Measurements from ENCODE around the gene POP7.
A peak's percentile ranks its signal among the peaks of the same experiment; 100 is the strongest.
"Not testable (repeated sequence)": the region's sequence is repeated elsewhere in the genome, so short reads cannot be mapped to it uniquely, and the experiment has no call there.

The POP7 gene

DNA sequence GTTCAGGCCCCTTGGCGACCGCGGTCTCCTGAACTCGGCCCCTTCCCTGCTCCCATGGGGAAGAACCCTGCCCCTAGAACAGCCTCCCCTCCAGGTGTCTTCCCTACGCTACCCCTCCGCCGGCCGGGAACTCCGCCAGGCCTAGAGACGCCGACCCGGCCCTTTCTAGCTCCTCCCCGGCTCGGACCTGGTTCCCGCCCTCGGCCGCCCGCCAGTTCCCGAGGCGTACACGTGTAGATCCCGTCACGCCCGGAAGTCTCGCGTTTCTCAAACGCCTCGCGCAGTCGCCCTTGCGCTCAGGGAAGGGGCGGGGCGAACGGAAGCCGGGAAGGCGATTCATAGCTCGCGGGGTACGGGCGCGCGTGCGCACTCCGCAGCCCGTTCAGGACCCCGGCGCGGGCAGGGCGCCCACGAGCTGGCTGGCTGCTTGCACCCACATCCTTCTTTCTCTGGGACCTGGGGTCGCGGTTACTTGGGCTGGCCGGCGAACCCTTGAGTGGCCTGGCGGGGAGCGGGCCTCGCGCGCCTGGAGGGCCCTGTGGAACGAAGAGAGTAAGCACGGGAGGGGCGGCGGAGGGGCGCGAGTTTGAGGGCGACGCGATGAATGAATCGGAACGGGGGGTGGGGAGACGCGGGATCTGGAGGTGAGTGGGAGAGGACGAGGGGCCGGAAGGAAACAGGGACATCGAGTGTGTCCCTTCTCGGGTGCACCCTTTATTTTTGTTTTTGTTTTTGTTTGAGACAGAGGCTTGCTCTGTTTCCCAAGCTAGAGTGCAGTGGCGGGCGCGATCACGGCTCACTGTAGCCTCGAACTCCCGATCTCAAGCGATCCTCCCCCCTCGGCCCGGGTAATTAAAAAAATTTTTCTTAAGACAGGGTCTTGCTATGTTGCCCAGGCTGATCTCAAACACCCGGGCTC, at the start of gene POP7:
TSS of gene POP7 (plus strand) at position 369 of the 919 bp plus-strand sequence. CDS start 710 bp downstream, outside the sequence.
- peaks cover 14% of the 10 kb centered on the region for H3K36me3 ChIP-seq (ENCODE audit: control insufficient read depth, insufficient read depth, low read length)
- H3K27me3 ChIP-seq (ENCODE audit: control insufficient read depth, insufficient read depth, low read length): no peaks in the 10 kb centered on the region
- H3K4me3 ChIP-seq (ENCODE audit: low read depth, low read length): peak within 1 kb of the TSS; percentile 97
- H3K4me1 ChIP-seq (ENCODE audit: control insufficient read depth, insufficient read depth, low read length): peaks cover 2% of the 10 kb centered on the region
- peak within 1 kb of the TSS; percentile 98 for H3K9ac ChIP-seq (ENCODE audit: low read depth, low read length)
- H3K9me3 ChIP-seq (ENCODE audit: control insufficient read depth, insufficient read depth, low read length): no peaks in the 10 kb centered on the region

DNA sequence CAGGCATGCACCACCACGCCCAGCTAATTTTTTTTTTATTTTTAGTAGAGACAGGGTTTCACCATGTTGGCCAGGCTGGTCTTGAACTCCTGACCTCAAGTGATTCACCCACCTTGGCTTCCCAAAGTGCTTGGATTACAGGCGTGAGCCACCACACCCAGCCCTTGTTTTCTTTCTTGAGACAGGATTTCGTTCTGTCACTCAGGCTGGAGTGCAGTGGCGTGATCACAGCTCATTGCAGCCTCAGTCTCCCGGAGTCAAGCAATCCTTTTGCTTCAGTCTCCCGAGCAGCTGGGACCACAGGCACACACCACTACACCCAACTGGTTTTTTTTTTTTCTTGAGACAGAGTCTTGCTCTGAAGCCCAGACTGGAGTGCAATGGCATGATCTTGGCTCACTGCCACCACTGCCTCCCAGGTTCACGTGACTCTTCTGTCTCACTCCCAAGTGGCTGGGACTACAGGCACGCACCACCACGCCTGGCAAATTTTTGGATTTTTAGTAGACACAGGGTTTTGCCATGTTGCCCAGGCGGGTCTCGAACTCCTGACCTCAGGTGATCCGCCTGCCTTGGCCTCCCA, 43.6 kb upstream of the POP7 start:
- H3K27me3 ChIP-seq (ENCODE audit: control insufficient read depth, insufficient read depth, low read length): peaks cover 12% of the 10 kb centered on the region
- not testable (repeated sequence) for H3K9me3 ChIP-seq (ENCODE audit: control insufficient read depth, insufficient read depth, low read length); H3K9ac ChIP-seq (ENCODE audit: low read depth, low read length); H3K36me3 ChIP-seq (ENCODE audit: control insufficient read depth, insufficient read depth, low read length); H3K4me1 ChIP-seq (ENCODE audit: control insufficient read depth, insufficient read depth, low read length); H3K4me3 ChIP-seq (ENCODE audit: low read depth, low read length)

DNA sequence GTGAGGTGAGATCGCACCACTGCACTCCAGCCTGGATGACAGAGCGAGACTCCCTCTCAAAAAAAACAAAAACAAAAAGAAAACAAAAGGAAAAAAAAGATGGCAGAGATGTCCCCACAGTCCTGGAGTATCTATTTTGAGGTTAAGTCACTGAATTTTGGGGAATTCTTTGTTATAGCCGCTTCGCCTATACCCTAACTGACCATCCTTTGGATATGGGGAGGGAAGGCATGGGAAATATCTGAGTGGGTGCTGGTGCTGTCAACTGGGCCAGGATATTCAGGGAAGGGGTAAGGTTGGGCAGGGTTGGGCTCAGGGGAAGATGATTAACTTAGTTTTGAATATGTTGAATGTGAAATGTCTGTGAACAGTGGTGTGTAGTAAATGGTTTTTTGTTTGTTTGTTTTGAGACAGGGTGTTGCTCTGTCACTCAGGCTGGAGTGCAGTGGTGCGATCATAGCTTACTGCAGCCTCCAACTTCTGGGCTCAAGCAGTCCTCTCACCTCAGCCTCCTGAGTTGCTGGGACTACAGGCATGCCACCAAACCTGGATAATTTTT, 40.7 kb upstream of the POP7 start:
- Histone ChIP-seq H3K36me3 (ENCODE audit: control insufficient read depth, insufficient read depth, low read length) (no peaks in the 10 kb centered on the region), H3K9me3 (ENCODE audit: control insufficient read depth, insufficient read depth, low read length) (no peaks in the 10 kb centered on the region), H3K4me1 (ENCODE audit: control insufficient read depth, insufficient read depth, low read length) (no peaks in the 10 kb centered on the region), H3K27me3 (ENCODE audit: control insufficient read depth, insufficient read depth, low read length) (peaks cover 2% of the 10 kb centered on the region), H3K9ac (ENCODE audit: low read depth, low read length) (no peak overlapping the region), H3K4me3 (ENCODE audit: low read depth, low read length) (no peak overlapping the region)

DNA sequence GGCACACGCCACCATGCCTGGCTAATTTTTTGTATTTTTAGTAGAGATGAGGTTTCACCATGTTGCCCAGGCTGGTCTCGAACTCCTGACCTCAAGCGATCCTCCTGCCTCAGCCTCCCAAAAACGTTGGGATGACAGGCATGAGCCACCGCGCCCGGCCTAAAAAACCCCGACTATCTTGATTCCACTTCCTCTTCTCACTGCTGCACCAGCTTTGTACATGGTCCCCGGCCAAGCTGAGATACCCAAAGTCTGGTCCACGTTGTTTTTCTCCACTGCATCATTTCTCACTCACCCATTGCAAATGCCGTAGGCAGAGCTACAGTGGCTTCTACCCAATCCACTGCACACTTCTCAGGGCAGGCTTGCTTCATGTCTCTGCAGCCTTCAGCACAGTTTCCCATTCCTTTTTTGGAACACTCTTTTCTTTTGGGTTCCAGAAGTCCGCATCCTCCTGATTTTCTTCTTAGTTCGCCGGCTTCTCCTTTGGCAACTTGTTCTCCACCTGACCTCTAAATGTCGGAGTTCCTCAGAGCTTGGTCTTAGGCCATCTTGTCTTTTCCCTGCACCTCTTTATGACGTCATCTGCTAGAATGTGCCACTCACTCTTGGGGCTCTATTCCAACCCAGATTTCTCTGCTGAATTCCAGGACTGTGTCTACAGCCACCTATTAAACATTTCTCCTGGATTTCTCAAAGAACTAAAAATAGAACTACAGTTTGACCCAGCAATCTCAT, 38.4 kb upstream of the POP7 start:
- Histone ChIP-seq H3K27me3 (ENCODE audit: control insufficient read depth, insufficient read depth, low read length) (peaks cover 11% of the 10 kb centered on the region), H3K4me3 (ENCODE audit: low read depth, low read length) (no peak overlapping the region), H3K9ac (ENCODE audit: low read depth, low read length) (no peak overlapping the region), H3K36me3 (ENCODE audit: control insufficient read depth, insufficient read depth, low read length) (no peaks in the 10 kb centered on the region), H3K9me3 (ENCODE audit: control insufficient read depth, insufficient read depth, low read length) (no peaks in the 10 kb centered on the region), H3K4me1 (ENCODE audit: control insufficient read depth, insufficient read depth, low read length) (no peaks in the 10 kb centered on the region)

DNA sequence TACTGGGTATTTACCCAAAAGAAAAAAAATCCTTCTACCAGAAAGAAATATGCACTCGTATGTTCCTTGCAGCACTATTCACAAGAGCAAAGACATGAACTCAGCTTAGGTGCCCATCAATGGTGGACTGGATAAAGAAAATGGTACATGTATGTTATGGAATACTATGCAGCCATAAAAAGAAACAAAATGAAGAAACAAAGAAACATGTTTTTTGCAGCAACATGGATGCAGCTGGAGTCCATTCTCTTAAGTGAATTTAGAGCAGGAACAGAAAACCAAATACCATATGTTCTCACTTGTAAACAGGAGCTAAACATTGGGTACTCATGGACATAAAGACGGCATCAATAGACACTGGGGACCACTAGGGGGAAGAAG, 37.9 kb upstream of the POP7 start:
- peaks cover 11% of the 10 kb centered on the region for H3K27me3 ChIP-seq (ENCODE audit: control insufficient read depth, insufficient read depth, low read length)
- no peaks in the 10 kb centered on the region for H3K4me1 ChIP-seq (ENCODE audit: control insufficient read depth, insufficient read depth, low read length)
- H3K9me3 ChIP-seq (ENCODE audit: control insufficient read depth, insufficient read depth, low read length): no peaks in the 10 kb centered on the region
- H3K9ac ChIP-seq (ENCODE audit: low read depth, low read length): no peak overlapping the region
- H3K36me3 ChIP-seq (ENCODE audit: control insufficient read depth, insufficient read depth, low read length): no peaks in the 10 kb centered on the region
- no peak overlapping the region for H3K4me3 ChIP-seq (ENCODE audit: low read depth, low read length)

DNA sequence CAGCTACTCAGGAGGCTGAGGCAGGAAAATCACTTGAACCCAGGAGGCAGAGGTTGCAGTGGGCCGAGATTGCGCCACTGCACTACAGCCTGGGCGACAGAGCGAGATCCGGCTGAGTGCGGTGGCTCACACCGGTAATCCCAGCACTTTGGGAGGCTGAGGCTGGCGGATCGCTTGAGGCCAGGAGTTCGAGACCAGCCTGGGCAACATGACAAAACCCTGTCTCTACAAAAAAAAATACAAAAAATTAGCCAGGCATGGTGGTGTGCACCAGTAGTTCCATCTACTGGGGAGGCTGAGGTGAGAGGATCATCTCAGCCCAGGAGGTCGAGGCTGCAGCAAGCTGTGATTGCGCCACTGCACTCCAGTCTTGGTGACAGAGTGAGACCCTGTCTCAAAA, 36.8 kb upstream of the POP7 start:
- H3K4me3 ChIP-seq (ENCODE audit: low read depth, low read length); H3K9ac ChIP-seq (ENCODE audit: low read depth, low read length); H3K9me3 ChIP-seq (ENCODE audit: control insufficient read depth, insufficient read depth, low read length); H3K36me3 ChIP-seq (ENCODE audit: control insufficient read depth, insufficient read depth, low read length); H3K4me1 ChIP-seq (ENCODE audit: control insufficient read depth, insufficient read depth, low read length): not testable (repeated sequence)
- peaks cover 11% of the 10 kb centered on the region for H3K27me3 ChIP-seq (ENCODE audit: control insufficient read depth, insufficient read depth, low read length)

DNA sequence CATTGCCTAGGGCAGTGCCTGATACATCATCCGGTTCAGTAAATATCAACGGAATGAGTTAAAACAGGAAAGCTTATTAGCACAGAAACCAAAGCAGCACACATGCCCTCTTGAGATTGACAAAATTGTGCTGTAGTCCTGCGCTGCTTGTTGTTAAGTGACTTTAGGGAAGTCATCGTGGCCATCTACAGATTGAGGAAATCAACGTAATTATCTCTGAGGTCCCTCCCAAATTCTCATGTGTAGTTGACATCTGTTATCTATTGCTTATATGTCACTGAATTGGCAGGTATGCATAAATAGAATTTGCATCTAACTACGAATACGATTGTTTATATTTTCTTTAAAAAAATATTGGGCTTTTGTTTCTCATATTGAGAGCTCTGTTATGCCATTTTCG, 35.8 kb upstream of the POP7 start:
- Histone ChIP-seq H3K9me3 (ENCODE audit: control insufficient read depth, insufficient read depth, low read length) (no peaks in the 10 kb centered on the region), H3K36me3 (ENCODE audit: control insufficient read depth, insufficient read depth, low read length) (no peaks in the 10 kb centered on the region), H3K27me3 (ENCODE audit: control insufficient read depth, insufficient read depth, low read length) (peaks cover 11% of the 10 kb centered on the region), H3K4me3 (ENCODE audit: low read depth, low read length) (no peak overlapping the region), H3K4me1 (ENCODE audit: control insufficient read depth, insufficient read depth, low read length) (no peaks in the 10 kb centered on the region), H3K9ac (ENCODE audit: low read depth, low read length) (no peak overlapping the region)

DNA sequence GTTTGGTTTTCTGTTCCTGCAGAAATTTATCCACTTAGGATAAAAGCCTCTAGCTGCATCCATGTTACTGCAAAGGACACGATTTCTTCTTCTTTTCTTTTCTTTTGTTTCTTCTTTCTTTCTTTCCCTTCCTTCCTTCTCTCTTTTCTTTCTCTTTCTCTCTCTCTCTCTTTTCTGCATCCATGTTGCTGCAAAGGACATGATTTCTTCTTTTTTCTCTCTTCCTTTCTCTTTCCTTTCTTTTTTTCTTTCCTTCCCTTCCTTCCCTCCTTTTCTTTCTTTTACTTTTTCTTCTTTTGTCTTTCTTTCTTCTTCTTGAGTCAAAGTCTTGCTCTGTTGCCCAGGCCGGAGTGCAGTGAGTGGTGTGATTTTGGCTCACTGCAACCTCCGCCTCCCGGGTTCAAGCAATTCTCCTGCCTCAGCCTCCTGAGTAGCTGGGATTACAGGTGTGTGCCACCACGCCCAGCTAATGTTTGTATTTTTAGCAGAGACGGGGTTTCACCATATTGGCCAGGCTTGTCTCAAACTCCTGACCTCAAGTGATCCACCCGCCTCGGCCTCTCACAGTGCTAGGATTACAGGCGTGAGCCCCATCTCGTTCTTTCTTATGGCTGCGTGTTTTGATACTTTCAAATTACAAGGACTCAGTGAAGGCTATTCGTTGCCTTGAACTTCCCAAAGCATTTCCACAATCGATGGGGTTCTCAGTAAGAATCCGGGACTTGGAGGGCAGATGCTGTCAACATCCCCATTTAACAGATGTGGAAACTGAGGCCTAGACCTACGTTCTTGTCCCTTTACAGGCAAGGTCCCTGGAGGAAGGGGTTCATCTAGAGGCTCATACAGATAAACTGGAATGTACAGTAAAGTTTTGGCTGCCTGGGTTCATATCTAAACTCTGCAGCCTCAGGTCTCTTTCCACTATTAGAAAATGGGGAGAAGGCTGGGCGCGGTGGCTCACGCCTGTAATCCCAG, 34.3 kb upstream of the POP7 start:
- H3K4me1 ChIP-seq (ENCODE audit: control insufficient read depth, insufficient read depth, low read length): no peaks in the 10 kb centered on the region
- peaks cover 2% of the 10 kb centered on the region for H3K36me3 ChIP-seq (ENCODE audit: control insufficient read depth, insufficient read depth, low read length)
- H3K9me3 ChIP-seq (ENCODE audit: control insufficient read depth, insufficient read depth, low read length): no peaks in the 10 kb centered on the region
- no peak overlapping the region for H3K9ac ChIP-seq (ENCODE audit: low read depth, low read length)
- no peak overlapping the region for H3K4me3 ChIP-seq (ENCODE audit: low read depth, low read length)
- H3K27me3 ChIP-seq (ENCODE audit: control insufficient read depth, insufficient read depth, low read length): peaks cover 11% of the 10 kb centered on the region

DNA sequence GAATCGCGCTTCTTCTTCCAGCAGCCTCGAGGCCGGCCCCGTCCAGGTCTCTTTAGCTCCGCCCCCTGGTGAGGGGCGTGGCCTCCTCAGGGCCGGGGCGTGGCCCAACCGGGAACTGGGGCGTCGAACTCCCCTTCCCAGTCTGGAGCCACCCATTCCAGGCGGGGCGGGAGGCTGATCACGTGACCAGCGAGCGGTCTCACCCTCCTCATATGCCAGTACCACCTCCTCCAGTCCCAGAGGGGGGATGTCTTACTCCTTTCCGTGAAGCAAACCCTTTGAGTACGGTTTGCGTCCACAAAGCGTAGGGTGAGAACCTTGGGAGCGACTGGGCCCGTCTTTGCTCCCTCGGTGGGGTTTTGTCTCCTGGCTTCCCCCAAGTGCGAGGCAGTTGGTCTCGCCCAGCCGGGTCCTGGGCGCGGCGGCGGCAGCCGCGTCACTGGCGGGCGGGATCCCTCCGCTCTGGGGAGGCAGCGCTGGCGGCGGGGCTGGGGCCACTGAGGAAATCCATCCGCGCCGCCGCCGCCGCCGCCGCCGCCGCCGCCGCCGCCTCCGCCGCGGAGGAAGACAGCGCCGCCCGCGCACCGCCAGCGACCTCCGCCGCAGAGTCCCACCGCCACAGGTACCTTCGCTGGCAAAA, 32.5 kb upstream of the POP7 start, which contains the start of gene GNB2:
TSS of gene GNB2 (plus strand) at position 439 of the 640 bp plus-strand sequence. CDS start 2,526 bp downstream, outside the sequence.
- Histone ChIP-seq H3K4me3 (ENCODE audit: low read depth, low read length) (peak within 1 kb of the TSS; percentile 83), H3K27me3 (ENCODE audit: control insufficient read depth, insufficient read depth, low read length) (peaks cover 9% of the 10 kb centered on the region), H3K36me3 (ENCODE audit: control insufficient read depth, insufficient read depth, low read length) (peaks cover 19% of the 10 kb centered on the region), H3K4me1 (ENCODE audit: control insufficient read depth, insufficient read depth, low read length) (no peaks in the 10 kb centered on the region), H3K9ac (ENCODE audit: low read depth, low read length) (peak within 1 kb of the TSS; percentile 92), H3K9me3 (ENCODE audit: control insufficient read depth, insufficient read depth, low read length) (no peaks in the 10 kb centered on the region)

DNA sequence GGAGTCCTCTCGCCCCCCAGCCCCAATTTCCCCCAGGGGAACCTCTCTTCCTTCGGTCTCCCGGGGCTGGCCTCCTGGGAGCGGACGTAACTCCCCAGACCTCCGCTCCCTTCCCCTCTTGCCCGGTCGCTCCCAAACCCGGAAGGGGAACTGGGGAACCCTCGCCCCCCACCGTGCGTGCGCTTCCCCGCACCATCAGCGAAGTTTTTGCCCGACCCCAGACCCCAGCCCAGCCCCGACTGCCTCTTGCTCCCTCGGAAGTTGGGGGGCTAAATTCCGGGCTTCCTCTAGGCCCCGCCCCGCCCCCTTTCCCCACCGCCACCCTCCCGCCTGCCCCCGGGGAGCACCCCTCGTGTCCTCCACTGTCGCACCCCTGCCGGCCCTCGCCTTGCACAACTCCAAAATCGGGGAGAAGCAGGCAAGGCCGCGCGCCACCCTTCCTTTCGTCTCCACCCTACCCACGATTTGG, 31.9 kb upstream of the POP7 start:
- peaks cover 9% of the 10 kb centered on the region for H3K27me3 ChIP-seq (ENCODE audit: control insufficient read depth, insufficient read depth, low read length)
- H3K4me1 ChIP-seq (ENCODE audit: control insufficient read depth, insufficient read depth, low read length): no peaks in the 10 kb centered on the region
- H3K9me3 ChIP-seq (ENCODE audit: control insufficient read depth, insufficient read depth, low read length): no peaks in the 10 kb centered on the region
- peak overlapping the region; percentile 76 for H3K9ac ChIP-seq (ENCODE audit: low read depth, low read length)
- peaks cover 24% of the 10 kb centered on the region for H3K36me3 ChIP-seq (ENCODE audit: control insufficient read depth, insufficient read depth, low read length)
- peak overlapping the region; percentile 83 for H3K4me3 ChIP-seq (ENCODE audit: low read depth, low read length)
